HG03558 (cell line): ENCODE results near the gene ZNF213.
"Not testable (repeated sequence)": the region's sequence is repeated elsewhere in the genome, so short reads cannot be mapped to it uniquely, and the experiment has no call there.

Experiments used
- ATAC-seq: cut with Tn5 transposase; IDR thresholded peaks from one replicate; pipeline ENCODE4 v1.9.1; 2021; ENCODE audit warnings: moderate number of reproducible peaks; ENCODE audit not compliant: unreplicated experiment; ENCODE audit errors: extremely low read depth

ZNF213 gene

GRCh38 chr16:3123986-3124886, 10.6 kb upstream of the ZNF213 start:
- ATAC-seq: peak; percentile 46

DNA sequence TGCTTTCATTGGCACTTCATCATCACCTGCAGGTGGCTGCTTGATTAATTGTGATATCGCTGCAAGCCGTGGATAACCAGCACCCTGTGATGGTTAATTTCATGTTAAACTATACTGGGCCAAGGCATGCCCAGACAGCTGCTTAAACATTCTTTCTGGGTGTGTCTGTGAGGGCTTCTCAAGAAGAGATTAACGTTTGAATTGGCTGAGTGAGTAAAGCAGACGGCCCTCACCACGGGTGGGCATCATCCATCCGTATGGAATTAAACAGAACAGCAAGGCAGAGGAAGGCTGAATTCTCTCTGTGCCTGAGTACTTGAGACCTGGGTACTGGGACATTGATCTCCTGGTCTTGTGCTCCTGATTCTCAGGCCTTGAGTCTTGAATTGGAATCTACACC, 7.1 kb upstream of the ZNF213 start:
- no peak for ATAC-seq

- no peak for ATAC-seq
Observed at GRCh38 chr16:3129137-3130131, 5.4 kb upstream of the ZNF213 start.

DNA sequence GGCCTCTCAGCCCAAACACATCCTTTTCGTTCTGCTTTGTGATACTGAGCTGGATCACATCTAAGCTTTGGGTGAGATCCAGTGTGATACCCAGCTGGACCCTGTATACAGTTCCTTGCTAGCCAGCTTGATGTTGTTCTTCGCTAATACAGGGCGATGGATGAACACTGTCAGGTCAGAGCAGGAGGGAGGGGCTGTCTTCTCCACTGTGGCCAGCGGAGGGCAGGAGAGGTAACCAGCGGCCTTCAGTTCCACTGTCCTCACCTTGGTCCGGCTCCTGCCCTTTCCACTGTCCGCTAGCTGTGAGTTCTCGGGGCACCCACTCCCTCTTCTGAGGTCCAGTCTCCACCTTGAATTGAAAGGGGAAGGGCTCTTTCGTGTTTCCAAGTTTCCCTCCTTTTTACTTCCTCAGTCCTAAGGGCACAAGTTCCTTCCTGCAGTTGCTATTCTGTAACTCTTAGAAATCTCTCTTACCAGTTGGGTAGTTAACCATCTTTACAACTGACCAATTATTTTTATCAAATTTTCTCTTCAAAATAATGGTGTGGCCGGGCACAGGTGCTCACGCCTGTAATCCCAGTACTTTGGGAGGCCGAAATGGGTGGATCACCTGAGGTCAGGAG, 3.0 kb upstream of the ZNF213 start:
- no peak for ATAC-seq

GRCh38 chr16:3133844-3134243, 985 bp upstream of the ZNF213 start:
- ATAC-seq: no peak

GRCh38 chr16:3135126-3135715, 392 bp downstream of the ZNF213 start:
- ATAC-seq: peak; percentile 12

GRCh38 chr16:3137267-3137666, 2.4 kb downstream of the ZNF213 start:
- no peak for ATAC-seq

DNA sequence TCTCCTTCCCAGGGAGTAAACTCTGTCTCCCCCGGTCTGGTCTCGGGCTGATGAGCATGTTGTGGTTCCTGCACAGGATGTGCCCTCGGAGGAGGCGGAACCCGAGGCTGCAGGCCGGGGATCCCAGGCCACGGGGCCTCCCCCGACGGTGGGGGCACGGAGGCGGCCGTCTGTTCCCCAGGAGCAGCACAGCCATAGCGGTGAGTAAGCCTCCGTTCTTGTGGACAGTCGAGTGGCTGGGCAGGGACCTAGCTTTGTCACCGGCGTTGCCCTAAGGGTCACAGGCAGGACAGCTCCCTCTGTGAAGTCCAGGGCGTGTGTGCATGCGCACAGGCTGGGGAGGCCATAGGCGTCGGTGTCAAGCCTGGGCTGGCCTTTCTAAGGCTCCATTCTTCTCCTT, 3.5 kb downstream of the ZNF213 start:
- no peak for ATAC-seq

DNA sequence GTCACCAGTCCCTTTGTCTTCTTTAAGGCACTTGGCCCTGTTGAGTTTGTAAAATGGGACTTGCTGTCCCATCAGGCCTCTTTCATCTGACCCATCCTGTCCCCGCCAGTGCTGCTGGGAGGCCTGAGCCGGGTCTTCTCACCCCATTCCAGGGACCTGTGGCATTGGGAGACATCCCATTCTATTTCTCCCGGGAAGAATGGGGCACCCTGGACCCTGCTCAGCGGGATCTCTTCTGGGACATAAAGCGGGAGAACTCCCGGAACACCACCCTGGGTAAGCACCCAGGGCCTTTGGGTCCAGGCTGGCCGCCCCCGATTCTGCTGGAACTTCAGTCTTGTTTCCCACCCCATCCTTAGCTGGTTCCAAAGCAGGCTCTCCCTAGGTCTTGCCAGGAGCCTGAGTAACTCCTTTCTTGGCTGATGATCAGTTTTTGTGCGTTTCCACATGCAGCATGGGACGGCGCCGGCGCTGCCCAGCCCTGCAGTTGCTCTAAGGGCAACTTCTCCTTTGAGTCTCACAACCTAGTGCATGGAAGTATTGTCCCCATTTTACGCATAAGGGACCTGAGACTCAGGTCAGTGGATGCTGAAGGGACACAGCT, 4.1 kb downstream of the ZNF213 start:
- no peak for ATAC-seq

- not testable (repeated sequence) for ATAC-seq
Observed at GRCh38 chr16:3139561-3139960, 4.7 kb downstream of the ZNF213 start.

DNA sequence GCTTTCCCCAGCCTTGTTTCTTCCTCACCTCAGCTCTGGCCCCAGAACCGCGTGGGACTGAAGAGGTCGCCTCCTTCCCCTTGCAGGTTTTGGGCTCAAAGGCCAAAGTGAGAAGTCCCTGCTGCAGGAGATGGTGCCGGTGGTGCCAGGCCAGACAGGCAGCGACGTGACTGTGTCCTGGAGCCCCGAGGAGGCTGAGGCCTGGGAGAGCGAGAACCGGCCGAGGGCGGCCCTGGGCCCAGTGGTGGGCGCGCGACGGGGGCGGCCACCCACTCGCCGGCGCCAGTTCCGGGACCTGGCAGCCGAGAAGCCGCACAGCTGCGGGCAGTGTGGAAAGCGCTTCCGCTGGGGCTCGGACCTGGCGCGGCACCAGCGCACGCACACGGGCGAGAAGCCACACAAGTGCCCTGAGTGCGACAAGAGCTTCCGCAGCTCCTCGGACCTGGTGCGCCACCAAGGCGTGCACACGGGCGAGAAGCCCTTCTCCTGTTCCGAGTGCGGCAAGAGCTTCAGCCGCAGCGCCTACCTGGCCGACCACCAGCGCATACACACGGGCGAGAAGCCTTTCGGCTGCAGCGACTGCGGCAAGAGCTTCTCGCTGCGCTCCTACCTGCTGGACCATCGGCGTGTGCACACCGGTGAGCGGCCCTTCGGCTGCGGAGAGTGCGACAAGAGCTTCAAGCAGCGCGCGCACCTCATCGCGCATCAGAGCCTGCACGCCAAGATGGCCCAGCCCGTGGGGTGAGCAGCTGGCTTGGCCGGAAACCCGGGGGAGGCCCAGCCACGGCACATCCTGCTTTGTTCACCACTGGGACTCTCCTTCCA, 6.0 kb downstream of the ZNF213 start:
- ATAC-seq: no peak

DNA sequence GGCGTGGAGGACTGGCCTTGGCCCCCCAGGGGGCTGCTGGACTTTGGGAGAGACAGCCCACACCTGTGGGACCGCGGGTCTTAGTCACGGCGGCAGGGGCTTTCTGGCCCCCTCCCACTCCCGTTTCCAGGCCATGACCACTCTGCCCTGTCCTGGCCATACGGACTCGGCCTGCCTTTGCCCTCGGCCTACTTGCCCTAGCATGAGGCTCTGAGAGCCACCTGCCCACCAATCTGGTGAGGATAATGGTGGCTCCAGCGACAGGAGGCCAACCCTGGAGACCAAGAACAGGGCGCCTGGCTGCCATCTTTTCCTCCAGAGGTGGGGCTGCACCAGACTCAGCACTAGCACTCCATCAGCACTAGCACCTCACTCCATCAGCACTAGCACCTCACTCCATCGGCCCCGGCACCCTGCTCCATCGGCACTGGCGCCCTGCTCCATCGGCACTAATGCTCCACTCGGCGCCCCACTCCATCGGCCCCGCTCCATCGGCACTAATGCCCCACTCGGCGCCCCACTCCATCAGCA, 7.0 kb downstream of the ZNF213 start:
- no peak for ATAC-seq

GRCh38 chr16:3142327-3142726, 7.5 kb downstream of the ZNF213 start:
- ATAC-seq: no peak

GRCh38 chr16:3142770-3143169, 7.9 kb downstream of the ZNF213 start:
- ATAC-seq: no peak

DNA sequence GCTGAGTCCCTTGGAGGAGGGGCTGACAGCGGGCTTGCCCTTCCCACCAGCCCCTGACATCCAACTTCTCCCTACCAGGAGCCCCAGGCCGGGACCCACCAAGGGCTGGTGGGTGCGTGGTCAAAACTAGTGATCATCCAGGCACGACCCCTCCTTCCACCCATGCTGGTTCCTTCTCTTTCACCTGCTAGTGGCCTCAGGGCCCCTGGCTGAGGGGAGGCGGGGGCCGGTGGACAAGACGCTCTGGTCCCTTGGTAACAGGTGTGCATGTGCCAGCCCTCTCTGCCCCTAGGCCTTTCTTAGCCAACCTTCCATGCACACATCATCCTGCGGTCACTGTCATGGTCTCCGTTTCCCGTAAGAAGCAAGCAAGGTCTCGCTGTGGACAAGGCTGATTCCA, 8.4 kb downstream of the ZNF213 start:
- no peak for ATAC-seq

DNA sequence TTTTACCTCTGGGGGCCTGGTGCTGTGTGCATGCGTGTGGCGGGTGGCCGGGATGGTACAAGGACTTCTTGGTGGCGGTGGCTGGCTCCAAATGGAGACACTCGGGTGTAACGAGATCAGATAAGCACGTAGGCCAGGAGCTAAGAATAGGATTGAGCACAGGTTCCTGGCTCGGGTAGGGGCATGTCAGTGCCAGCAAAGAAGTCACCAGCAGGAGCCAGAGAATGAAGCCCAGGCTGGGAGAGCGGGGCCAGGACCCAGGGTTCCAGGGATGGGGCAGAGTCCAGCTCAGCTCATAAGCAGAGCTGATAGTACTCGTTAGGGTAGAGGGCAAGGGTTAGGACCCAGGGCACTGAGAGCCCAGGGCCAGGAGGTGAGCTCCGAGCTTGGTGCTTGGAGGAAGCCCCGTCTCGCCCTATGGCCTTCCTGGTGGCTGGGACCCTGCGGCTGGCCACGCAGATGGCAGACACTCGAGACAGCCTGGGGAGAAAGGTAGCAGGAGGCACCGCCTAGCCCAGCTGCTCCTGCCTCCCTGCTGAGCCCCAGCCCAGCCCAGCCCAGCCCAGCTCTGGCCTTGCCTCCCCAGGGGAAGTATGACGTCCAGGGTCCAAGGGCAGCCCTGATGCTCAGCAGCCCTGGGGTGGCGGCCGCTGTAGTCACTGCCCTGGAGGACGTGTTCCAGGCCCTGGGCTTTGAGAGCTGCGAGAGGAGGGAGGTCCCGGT, 8.9 kb downstream of the ZNF213 start:
- ATAC-seq: no peak

DNA sequence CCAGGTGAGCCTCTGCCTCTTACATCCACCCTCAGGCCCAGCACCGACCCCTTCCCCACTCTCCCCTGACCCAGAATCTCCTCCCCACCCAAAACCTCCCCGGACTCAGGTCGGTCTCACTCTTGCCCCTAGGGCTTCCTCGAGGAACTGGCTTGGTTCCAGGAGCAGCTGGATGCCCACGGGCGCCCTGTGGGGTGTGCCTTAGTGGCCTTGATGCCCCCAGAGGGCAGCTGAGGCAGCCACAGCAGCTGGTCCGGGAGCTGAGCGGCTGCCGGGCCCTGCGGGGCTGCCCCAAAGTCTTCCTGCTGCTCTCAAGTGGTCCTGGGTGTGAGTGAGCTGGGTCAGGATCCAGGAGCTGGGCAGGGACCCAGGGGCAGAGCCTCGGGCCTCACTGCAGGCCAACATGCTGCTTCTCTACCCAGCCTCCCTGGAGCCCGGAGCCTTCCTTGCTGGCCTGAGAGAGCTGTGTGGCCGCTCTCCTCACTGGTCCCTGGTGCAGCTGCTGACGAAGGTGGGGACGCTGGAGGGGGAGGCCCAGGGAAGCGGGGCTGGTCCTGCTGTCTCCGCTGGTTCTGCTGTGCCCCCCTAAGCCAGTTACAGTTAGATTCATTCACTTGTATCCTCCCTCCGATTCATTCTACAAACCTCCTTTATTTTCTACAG, 9.6 kb downstream of the ZNF213 start:
- no peak for ATAC-seq

DNA sequence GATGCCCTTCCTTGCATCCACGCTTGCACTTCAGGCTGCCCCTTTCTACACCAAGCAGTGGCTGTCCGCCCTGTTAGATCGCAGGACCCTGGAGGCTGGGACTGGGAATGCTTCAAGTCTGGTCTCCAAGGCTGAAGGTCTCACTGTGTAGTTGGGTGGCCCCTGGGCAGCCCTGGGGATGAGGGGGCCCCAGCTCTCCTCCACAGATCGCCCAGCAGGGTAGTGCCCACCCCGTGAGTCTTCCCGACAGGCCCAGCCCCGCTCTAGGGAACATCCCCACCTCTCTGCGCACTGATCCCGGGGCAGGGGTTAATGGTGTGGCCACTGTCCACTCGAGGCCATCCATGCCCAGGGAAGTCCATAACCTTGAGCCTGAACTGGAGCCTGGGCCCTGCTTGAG, 10.3 kb downstream of the ZNF213 start:
- ATAC-seq: no peak
